OCI-LY3 (cell line): Measurements from ENCODE around the gene PLA2G4C.

Experiments used
- CTCF ChIP-seq: fragments of 200-600, 300-600 bp; sonication (generic); IDR thresholded peaks from 2 replicates; pipeline ENCODE4 v1.5.1; 2014; ENCODE audit warnings: antibody characterized with exemption, low read length, low read depth
- EZH2phosphoT487 ChIP-seq: fragments of 200-600 bp; shearing (Covaris generic); IDR thresholded peaks from 2 replicates; pipeline ENCODE4 v1.6.1; 2018; ENCODE audit warnings: antibody characterized with exemption, mixed run types, low read depth

GRCh38 chr19:48004236-48004635 is 106.4 kb downstream of the PLA2G4C start:
- TF ChIP-seq CTCF: no peak
- no peak for TF ChIP-seq EZH2phosphoT487
